HEK293 (cell line): Measurements from ENCODE around the gene EDA2R.

Experiments used
- HOXC10 ChIP-seq: sonication (generic); formaldehyde crosslinking; IDR thresholded peaks from 2 replicates; pipeline ENCODE4 v1.8.1; 2023; ENCODE audit warnings: mild to moderate bottlenecking, missing genetic modification reagents
- KLF10 ChIP-seq: fragments of 450-650 bp; IDR thresholded peaks from 2 replicates; pipeline ENCODE4 v1.5.1; 2018; ENCODE audit warnings: missing biosample characterization, mild to moderate bottlenecking, missing genetic modification characterization
- SP3 ChIP-seq: fragments of 450-650 bp; formaldehyde crosslinking; IDR thresholded peaks from 2 replicates; pipeline ENCODE4 v1.5.1; 2016; ENCODE audit warnings: missing biosample characterization, missing genetic modification characterization
- TCF7L2 ChIP-seq: IDR thresholded peaks from 2 replicates; pipeline ENCODE4 v1.6.1; 2011; ENCODE audit warnings: low read depth, mild to moderate bottlenecking, inconsistent platforms, low read length, moderate library complexity, borderline replicate concordance
- ZNF174 ChIP-seq: fragments of 450-650 bp; formaldehyde crosslinking; IDR thresholded peaks from 2 replicates; pipeline ENCODE4 v1.5.0; 2017; ENCODE audit warnings: missing biosample characterization, mild to moderate bottlenecking, missing genetic modification characterization
- ZNF302 ChIP-seq: fragments of 450-650 bp; formaldehyde crosslinking; IDR thresholded peaks from 2 replicates; pipeline ENCODE4 v1.5.1; 2016; ENCODE audit warnings: missing biosample characterization, missing genetic modification characterization, low read depth
- ZSCAN30 ChIP-seq: fragments of 450-650 bp; IDR thresholded peaks from 2 replicates; pipeline ENCODE4 v1.5.1; 2018; ENCODE audit warnings: missing biosample characterization, mild to moderate bottlenecking, missing genetic modification characterization, moderate library complexity
- TF ChIP-seq, protein P1 (sequence below): fragments of 450-650 bp; formaldehyde crosslinking; IDR thresholded peaks from 2 replicates; pipeline ENCODE4 v1.5.1; 2016; ENCODE audit warnings: missing biosample characterization, missing genetic modification characterization
- TF ChIP-seq, protein P2 (sequence below): fragments of 450-650 bp; formaldehyde crosslinking; IDR thresholded peaks from 2 replicates; pipeline ENCODE4 v1.5.1; 2016; ENCODE audit warnings: missing biosample characterization, missing genetic modification characterization

DNA sequence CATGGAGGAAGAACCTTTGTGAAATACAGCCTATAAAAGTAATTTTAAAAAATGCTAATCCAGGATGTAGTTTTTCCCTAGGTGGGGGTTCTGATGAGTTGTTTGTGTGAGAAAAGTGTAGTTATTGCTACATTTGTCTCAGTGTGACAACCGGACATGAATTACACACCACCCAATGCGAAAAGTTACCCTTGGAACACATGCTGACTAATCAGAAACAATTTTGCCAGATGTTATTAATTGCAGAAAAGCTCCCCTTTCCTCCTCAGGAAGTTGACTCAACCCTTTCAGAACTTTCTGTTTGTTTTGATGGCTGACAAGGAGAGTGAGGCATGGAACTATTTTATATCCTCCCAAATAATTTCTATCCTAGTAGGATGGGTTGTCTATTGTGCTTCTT lies 38.1 kb upstream of the EDA2R start:
- TF ChIP-seq ZNF302 (tag by site-specific recombination): no peak
- no peak for TF ChIP-seq HOXC10 (CRISPR knock-in tag)
- TF ChIP-seq, protein P1, sequence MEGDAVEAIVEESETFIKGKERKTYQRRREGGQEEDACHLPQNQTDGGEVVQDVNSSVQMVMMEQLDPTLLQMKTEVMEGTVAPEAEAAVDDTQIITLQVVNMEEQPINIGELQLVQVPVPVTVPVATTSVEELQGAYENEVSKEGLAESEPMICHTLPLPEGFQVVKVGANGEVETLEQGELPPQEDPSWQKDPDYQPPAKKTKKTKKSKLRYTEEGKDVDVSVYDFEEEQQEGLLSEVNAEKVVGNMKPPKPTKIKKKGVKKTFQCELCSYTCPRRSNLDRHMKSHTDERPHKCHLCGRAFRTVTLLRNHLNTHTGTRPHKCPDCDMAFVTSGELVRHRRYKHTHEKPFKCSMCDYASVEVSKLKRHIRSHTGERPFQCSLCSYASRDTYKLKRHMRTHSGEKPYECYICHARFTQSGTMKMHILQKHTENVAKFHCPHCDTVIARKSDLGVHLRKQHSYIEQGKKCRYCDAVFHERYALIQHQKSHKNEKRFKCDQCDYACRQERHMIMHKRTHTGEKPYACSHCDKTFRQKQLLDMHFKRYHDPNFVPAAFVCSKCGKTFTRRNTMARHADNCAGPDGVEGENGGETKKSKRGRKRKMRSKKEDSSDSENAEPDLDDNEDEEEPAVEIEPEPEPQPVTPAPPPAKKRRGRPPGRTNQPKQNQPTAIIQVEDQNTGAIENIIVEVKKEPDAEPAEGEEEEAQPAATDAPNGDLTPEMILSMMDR (tag by site-specific recombination): no peak
- TF ChIP-seq ZNF174 (tag by site-specific recombination): no peak
- TF ChIP-seq, protein P2, sequence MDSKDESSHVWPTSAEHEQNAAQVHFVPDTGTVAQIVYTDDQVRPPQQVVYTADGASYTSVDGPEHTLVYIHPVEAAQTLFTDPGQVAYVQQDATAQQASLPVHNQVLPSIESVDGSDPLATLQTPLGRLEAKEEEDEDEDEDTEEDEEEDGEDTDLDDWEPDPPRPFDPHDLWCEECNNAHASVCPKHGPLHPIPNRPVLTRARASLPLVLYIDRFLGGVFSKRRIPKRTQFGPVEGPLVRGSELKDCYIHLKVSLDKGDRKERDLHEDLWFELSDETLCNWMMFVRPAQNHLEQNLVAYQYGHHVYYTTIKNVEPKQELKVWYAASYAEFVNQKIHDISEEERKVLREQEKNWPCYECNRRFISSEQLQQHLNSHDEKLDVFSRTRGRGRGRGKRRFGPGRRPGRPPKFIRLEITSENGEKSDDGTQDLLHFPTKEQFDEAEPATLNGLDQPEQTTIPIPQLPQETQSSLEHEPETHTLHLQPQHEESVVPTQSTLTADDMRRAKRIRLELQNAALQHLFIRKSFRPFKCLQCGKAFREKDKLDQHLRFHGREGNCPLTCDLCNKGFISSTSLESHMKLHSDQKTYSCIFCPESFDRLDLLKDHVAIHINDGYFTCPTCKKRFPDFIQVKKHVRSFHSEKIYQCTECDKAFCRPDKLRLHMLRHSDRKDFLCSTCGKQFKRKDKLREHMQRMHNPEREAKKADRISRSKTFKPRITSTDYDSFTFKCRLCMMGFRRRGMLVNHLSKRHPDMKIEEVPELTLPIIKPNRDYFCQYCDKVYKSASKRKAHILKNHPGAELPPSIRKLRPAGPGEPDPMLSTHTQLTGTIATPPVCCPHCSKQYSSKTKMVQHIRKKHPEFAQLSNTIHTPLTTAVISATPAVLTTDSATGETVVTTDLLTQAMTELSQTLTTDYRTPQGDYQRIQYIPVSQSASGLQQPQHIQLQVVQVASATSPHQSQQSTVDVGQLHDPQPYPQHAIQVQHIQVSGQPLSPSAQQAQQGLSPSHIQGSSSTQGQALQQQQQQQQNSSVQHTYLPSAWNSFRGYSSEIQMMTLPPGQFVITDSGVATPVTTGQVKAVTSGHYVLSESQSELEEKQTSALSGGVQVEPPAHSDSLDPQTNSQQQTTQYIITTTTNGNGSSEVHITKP (tag by site-specific recombination): no peak
- TF ChIP-seq KLF10 (tag by site-specific recombination): no peak
- no peak for TF ChIP-seq SP3 (tag by site-specific recombination)
- TF ChIP-seq ZSCAN30 (tag by site-specific recombination): no peak
- no peak for TF ChIP-seq TCF7L2
